CD4-positive, CD25-positive, alpha-beta regulatory T cell (primary cell): Measurements from ENCODE around the gene TMCO1. TPM values are rescaled to one million over a fixed set of nuclear protein-coding genes. Genes with fewer than 3 reads are reported as not detected.
"Not testable (repeated sequence)": the region's sequence is repeated elsewhere in the genome, so short reads cannot be mapped to it uniquely, and the experiment has no call there.

Source experiments
- ATAC-seq, 2 donors: fragments of 150-1000 bp; cut with Tn5 transposase; one replicate each; pipeline ENCODE4 v1.10.0; 2021; ENCODE audit warnings: low read depth in 2 of 2, moderate number of reproducible peaks in 2 of 2, moderate library complexity in 1 of 2
- DNase-seq, 3 donors: peaks; one replicate each; pipeline versions ENCODE4 v3.0.0 to v3.0.0-alpha.2; 2012 to 2022; ENCODE audit warnings: mixed read lengths in 1 of 3
- H3K27ac ChIP-seq: one replicate; pipeline ENCODE4 v1.7.0; 2013; ENCODE audit warnings: mild to moderate bottlenecking, low read length; ENCODE audit not compliant: insufficient read depth, poor library complexity, severe bottlenecking
- H3K27me3 ChIP-seq: one replicate; pipeline ENCODE4 v1.7.0; 2013; ENCODE audit warnings: low read length; ENCODE audit not compliant: control insufficient read depth, insufficient read depth
- H3K36me3 ChIP-seq: one replicate; pipeline ENCODE4 v1.7.0; 2013; ENCODE audit warnings: mild to moderate bottlenecking, low read length, moderate library complexity; ENCODE audit not compliant: control insufficient read depth, insufficient read depth
- H3K4me1 ChIP-seq: 2 replicates; pipeline ENCODE4 v1.7.0; 2013; ENCODE audit warnings: mild to moderate bottlenecking, low read length; ENCODE audit not compliant: insufficient read depth, control insufficient read depth, poor library complexity, severe bottlenecking
- H3K4me3 ChIP-seq: one replicate; pipeline ENCODE4 v1.7.0; 2013; ENCODE audit warnings: low read depth, mild to moderate bottlenecking, low read length, moderate library complexity
- H3K9me3 ChIP-seq, 2 experiments: 1 replicate in 1 of 2; 2 replicates in 1 of 2; pipeline ENCODE4 v1.7.0; 2013; ENCODE audit warnings: low read length in 2 of 2, mild to moderate bottlenecking in 1 of 2, moderate library complexity in 1 of 2; ENCODE audit not compliant: control insufficient read depth in 2 of 2
- H3K27ac Mint-ChIP-seq, 3 donors: one replicate each; pipeline ENCODE4 v1.8.0; 2020 to 2022; ENCODE audit warnings: mild to moderate bottlenecking in 3 of 3, mixed read lengths in 3 of 3, moderate library complexity in 2 of 3
- H3K27me3 Mint-ChIP-seq: one replicate; pipeline ENCODE4 v1.8.0; 2022; ENCODE audit warnings: mild to moderate bottlenecking, mixed read lengths
- H3K36me3 Mint-ChIP-seq: one replicate; pipeline ENCODE4 v1.8.0; 2020; ENCODE audit warnings: mixed read lengths
- H3K4me1 Mint-ChIP-seq, 4 donors: one replicate each; pipeline ENCODE4 v1.8.0; 2020 to 2022; ENCODE audit warnings: mixed read lengths in 4 of 4, mild to moderate bottlenecking in 1 of 4
- H3K4me3 Mint-ChIP-seq, 4 donors: one replicate each; pipeline ENCODE4 v1.8.0; 2020 to 2022; ENCODE audit warnings: mild to moderate bottlenecking in 4 of 4, mixed read lengths in 4 of 4, moderate library complexity in 3 of 4
- H3K9me3 Mint-ChIP-seq, 7 donors: one replicate each; pipeline ENCODE4 v1.8.0; 2020 to 2022; ENCODE audit warnings: mixed read lengths in 7 of 7, mild to moderate bottlenecking in 3 of 7, moderate library complexity in 2 of 7
- polyA plus RNA-seq, 4 donors: library from polyadenylated mRNA; unstranded; fragments of 300-500 nt; fragmentation: Illumina TruSeq; gene quantifications; one replicate each; pipeline ENCODE4 v1.2.3, GENCODE V29; 2021
- total RNA-seq: library from RNA; stranded (reverse); gene quantifications from one replicate; pipeline ENCODE4 v1.2.3, GENCODE V29; 2022

TMCO1 gene
- total and polyA plus RNA-seq, 5 donors from 2014 or later: 42.7 to 189 (median 155) TPM

GRCh38 chr1:165716265-165717051 lies 52.2 kb downstream of the TMCO1 start:
- H3K27me3 ChIP-seq, H3K27me3 Mint-ChIP-seq, H3K36me3 ChIP-seq, H3K4me1 Mint-ChIP-seq, H3K4me3 ChIP-seq, H3K9me3 ChIP-seq, H3K36me3 Mint-ChIP-seq, H3K9me3 Mint-ChIP-seq, H3K4me1 ChIP-seq, H3K27ac ChIP-seq, ATAC-seq, H3K4me3 Mint-ChIP-seq, DNase-seq: not testable (repeated sequence)
- peak overlapping the region in 1 of 3 donors; percentile 54 for H3K27ac Mint-ChIP-seq

DNA sequence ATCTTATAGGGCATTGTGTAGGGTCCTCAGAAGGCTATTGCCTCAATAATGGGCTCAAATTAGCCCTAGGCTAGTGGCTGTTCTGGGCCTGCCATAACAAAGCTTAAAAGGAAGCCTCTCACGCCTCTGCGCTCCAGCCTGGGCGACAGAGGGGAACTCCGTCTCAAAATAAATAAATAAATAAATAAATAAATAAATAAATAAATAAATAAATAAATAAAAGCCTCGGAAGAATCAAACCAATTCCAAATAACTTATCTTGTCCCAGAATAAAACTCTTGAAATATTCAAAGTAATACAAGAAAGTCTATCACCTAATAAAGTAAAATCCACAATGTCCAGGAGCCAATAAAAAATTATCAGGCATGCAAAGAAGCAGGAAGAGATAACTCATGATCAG lies 55.9 kb downstream of the TMCO1 start:
- no peaks in the 10 kb centered on the region for H3K9me3 Mint-ChIP-seq
- DNase-seq (no peak), ATAC-seq (no peak)
- H3K27ac Mint-ChIP-seq: no peak overlapping the region
- Histone ChIP-seq H3K4me1 (no peaks in the 10 kb centered on the region), H3K27me3 (no peaks in the 10 kb centered on the region), H3K4me3 (no peak overlapping the region), H3K36me3 (no peaks in the 10 kb centered on the region), H3K27ac (no peak overlapping the region), H3K9me3 (no peaks in the 10 kb centered on the region)
- H3K4me1 Mint-ChIP-seq: peaks cover 0 to under 1% (median 0%) of the 10 kb centered on the region in 4 donors
- no peak overlapping the region for H3K4me3 Mint-ChIP-seq
- H3K27me3 Mint-ChIP-seq: peaks cover 25% of the 10 kb centered on the region
- no peaks in the 10 kb centered on the region for H3K36me3 Mint-ChIP-seq

GRCh38 chr1:165707984-165708706 lies 60.5 kb downstream of the TMCO1 start:
- Histone ChIP-seq H3K36me3 (no peaks in the 10 kb centered on the region), H3K27ac (no peak overlapping the region), H3K4me3 (no peak overlapping the region), H3K27me3 (peaks cover 3% of the 10 kb centered on the region), H3K4me1 (no peaks in the 10 kb centered on the region), H3K9me3 (no peaks in the 10 kb centered on the region)
- ATAC-seq (no peak), DNase-seq (no peak)
- Mint-ChIP-seq H3K27ac (no peak overlapping the region), H3K4me1 (peaks cover 0 to 2% (median 0%) of the 10 kb centered on the region in 4 donors), H3K4me3 (no peak overlapping the region), H3K36me3 (no peaks in the 10 kb centered on the region), H3K9me3 (no peaks in the 10 kb centered on the region), H3K27me3 (peaks cover 41% of the 10 kb centered on the region)

- Histone ChIP-seq H3K4me1 (peaks cover 4% of the 10 kb centered on the region), H3K27me3 (peaks cover 3% of the 10 kb centered on the region), H3K9me3 (no peaks in the 10 kb centered on the region), H3K4me3 (no peak overlapping the region), H3K36me3 (no peaks in the 10 kb centered on the region), H3K27ac (no peak overlapping the region)
- no peak overlapping the region for H3K27ac Mint-ChIP-seq
- DNase-seq (no peak), ATAC-seq (no peak)
- peaks cover 0 to 10% (median 4%) of the 10 kb centered on the region in 4 donors for H3K4me1 Mint-ChIP-seq
- no peaks in the 10 kb centered on the region for H3K36me3 Mint-ChIP-seq
- no peak overlapping the region for H3K4me3 Mint-ChIP-seq
- H3K27me3 Mint-ChIP-seq: peaks cover 24% of the 10 kb centered on the region
- H3K9me3 Mint-ChIP-seq: no peaks in the 10 kb centered on the region
Observed at GRCh38 chr1:165703648-165704047, 65.0 kb downstream of the TMCO1 start.

DNA sequence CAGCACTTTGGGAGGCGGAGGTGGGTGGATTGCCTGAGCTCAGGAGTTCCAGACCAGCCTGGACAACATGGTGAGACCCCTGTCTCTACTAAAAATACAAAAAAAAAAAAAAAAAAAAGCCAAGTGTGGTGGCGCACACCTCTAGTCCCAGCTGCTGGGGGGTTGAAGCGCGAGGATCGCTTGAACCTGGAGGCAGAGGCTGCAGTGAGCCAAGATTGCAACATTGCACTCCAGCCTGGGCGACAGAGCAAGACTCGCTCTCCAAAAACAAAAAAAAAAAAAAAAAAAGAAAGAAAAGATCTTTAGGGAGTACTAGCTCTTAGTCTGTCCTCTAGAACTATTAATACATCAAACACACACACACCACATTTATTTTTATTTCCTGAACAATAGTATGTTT lies 66.7 kb downstream of the TMCO1 start:
- not testable (repeated sequence) for H3K27me3 ChIP-seq, DNase-seq, H3K4me3 ChIP-seq, H3K27ac ChIP-seq, H3K27me3 Mint-ChIP-seq, H3K9me3 ChIP-seq, ATAC-seq, H3K36me3 Mint-ChIP-seq, H3K9me3 Mint-ChIP-seq, H3K36me3 ChIP-seq
- H3K4me1 ChIP-seq: peaks cover 13% of the 10 kb centered on the region
- Mint-ChIP-seq H3K27ac (peak overlapping the region in 1 of 3 donors; percentile 47), H3K4me3 (peak overlapping the region in 1 of 4 donors; percentile 47), H3K4me1 (peaks cover 3 to 26% (median 12%) of the 10 kb centered on the region in 4 donors)

GRCh38 chr1:165699577-165699976 lies 69.1 kb downstream of the TMCO1 start:
- Mint-ChIP-seq H3K4me3 (peak overlapping the region; percentile 54 to 79 (median 69)), H3K4me1 (peaks cover 13 to 46% (median 28%) of the 10 kb centered on the region in 4 donors), H3K27ac (peak overlapping the region; percentile 23 to 99 (median 25)), H3K9me3 (peaks cover 0 to 3% (median 0%) of the 10 kb centered on the region in 7 donors), H3K27me3 (no peaks in the 10 kb centered on the region), H3K36me3 (no peaks in the 10 kb centered on the region)
- ATAC-seq (no peak), DNase-seq (no peak)
- Histone ChIP-seq H3K27ac (no peak overlapping the region), H3K27me3 (no peaks in the 10 kb centered on the region), H3K9me3 (no peaks in the 10 kb centered on the region), H3K4me1 (peaks cover 26% of the 10 kb centered on the region), H3K36me3 (peaks cover 5% of the 10 kb centered on the region), H3K4me3 (no peak overlapping the region)

- Histone ChIP-seq H3K27ac (peak overlapping the region; percentile 91), H3K36me3 (peaks cover 10% of the 10 kb centered on the region), H3K4me1 (peaks cover 26% of the 10 kb centered on the region), H3K27me3 (no peaks in the 10 kb centered on the region), H3K4me3 (peak overlapping the region; percentile 95), H3K9me3 (no peaks in the 10 kb centered on the region)
- Mint-ChIP-seq H3K9me3 (peaks cover 0 to 3% (median 0%) of the 10 kb centered on the region in 7 donors), H3K27me3 (no peaks in the 10 kb centered on the region), H3K4me1 (peaks cover 13 to 47% (median 29%) of the 10 kb centered on the region in 4 donors), H3K4me3 (peak overlapping the region; percentile 94 to 100 (median 98)), H3K36me3 (no peaks in the 10 kb centered on the region), H3K27ac (peak overlapping the region; percentile 91 to 99 (median 96))
- ATAC-seq (no peak), DNase-seq (no peak)
Observed at GRCh38 chr1:165698761-165699052, 70.0 kb downstream of the TMCO1 start.
